IMR-90 (cell line): ENCODE results near the gene PTPRK. TPM values are rescaled to one million over a fixed set of nuclear protein-coding genes. Genes with fewer than 3 reads are reported as not detected.

Experiments used
- ATAC-seq: fragments of 200-7000 bp; cut with Tn5 transposase; 2 replicates; pipeline ENCODE4 v1.9.1; 2020; ENCODE audit warnings: low read depth, mild to moderate bottlenecking, moderate library complexity
- BruUV-seq: library from RNA; stranded (reverse); fragments of 400-500 nt; replicated peaks from 2 replicates; lab custom pipeline; 2021; lab: Mats Ljungman, UMichigan
- CTCF ChIA-PET: fragments of 300-600 bp; formaldehyde crosslinking; extraction: SDS; loops from one replicate; lab custom pipeline; 2021; ENCODE audit warnings: antibody characterized with exemption; lab: Yijun Ruan, JAX
- POLR2A ChIA-PET: fragments of 300-600 bp; sonication (Branson Sonifier 250); formaldehyde crosslinking; loops from one replicate; lab custom pipeline; 2022; ENCODE audit warnings: antibody characterized with exemption; ENCODE audit not compliant: unreplicated experiment; lab: Charles Lee
- DNase-seq: peaks from one replicate; pipeline ENCODE4 v3.0.0; 2013
- H2AFZ ChIP-seq: replicated peaks from 2 replicates; pipeline ENCODE3; 2013; ENCODE audit warnings: low read length, mild to moderate bottlenecking; ENCODE audit not compliant: poor library complexity
- H2AK5ac ChIP-seq: 2 replicates; pipeline ENCODE4 v1.6.1; 2013; ENCODE audit warnings: low read depth, low read length, inconsistent platforms
- H2AK9ac ChIP-seq: replicated peaks from 2 replicates; pipeline ENCODE3; 2013; ENCODE audit warnings: mild to moderate bottlenecking, low read depth, low read length, moderate library complexity; ENCODE audit not compliant: poor library complexity
- H2BK120ac ChIP-seq: 2 replicates; pipeline ENCODE4 v1.6.1; 2013; ENCODE audit warnings: low read depth, low read length, inconsistent platforms
- H2BK15ac ChIP-seq: 3 replicates; pipeline ENCODE4 v1.6.1; 2013; ENCODE audit warnings: low read depth, low read length, inconsistent platforms
- H2BK20ac ChIP-seq: 2 replicates; pipeline ENCODE4 v1.6.1; 2013; ENCODE audit warnings: low read depth, mild to moderate bottlenecking, inconsistent platforms, low read length, moderate library complexity
- H2BK5ac ChIP-seq: 2 replicates; pipeline ENCODE4 v1.6.1; 2013; ENCODE audit warnings: mild to moderate bottlenecking, low read depth, low read length, inconsistent platforms; ENCODE audit not compliant: poor library complexity, severe bottlenecking
- H3K14ac ChIP-seq: replicated peaks from 2 replicates; pipeline ENCODE4 v1.6.1; 2013; ENCODE audit warnings: low read depth, low read length, inconsistent platforms
- H3K18ac ChIP-seq: 2 replicates; pipeline ENCODE4 v1.6.1; 2013; ENCODE audit warnings: low read depth, low read length, control low read depth
- H3K23ac ChIP-seq: 2 replicates; pipeline ENCODE4 v1.6.1; 2013; ENCODE audit warnings: low read depth, low read length, inconsistent platforms
- H3K27ac ChIP-seq: 2 replicates; pipeline ENCODE4 v1.5.1; 2013; ENCODE audit warnings: mild to moderate bottlenecking, control low read depth, low read length; ENCODE audit not compliant: insufficient read depth
- H3K27me3 ChIP-seq: 2 replicates; pipeline ENCODE4 v1.6.1; 2013; ENCODE audit warnings: low read length; ENCODE audit not compliant: control insufficient read depth, insufficient read depth
- H3K36me3 ChIP-seq: 2 replicates; pipeline ENCODE4 v1.6.1; 2013; ENCODE audit warnings: low read length, mixed read lengths; ENCODE audit not compliant: control insufficient read depth, insufficient read depth
- H3K4ac ChIP-seq: 2 replicates; pipeline ENCODE4 v1.6.1; 2013; ENCODE audit warnings: low read depth, low read length, inconsistent platforms
- H3K4me1 ChIP-seq: 2 replicates; pipeline ENCODE4 v1.6.1; 2013; ENCODE audit warnings: low read length, mixed read lengths; ENCODE audit not compliant: control insufficient read depth, insufficient read depth
- H3K4me2 ChIP-seq: 2 replicates; pipeline ENCODE4 v1.6.1; 2013; ENCODE audit warnings: low read depth, mild to moderate bottlenecking, control low read depth, low read length, moderate library complexity
- H3K4me3 ChIP-seq: 2 replicates; pipeline ENCODE4 v1.5.1; 2013; ENCODE audit warnings: low read depth, mild to moderate bottlenecking, control low read depth, low read length, moderate library complexity; ENCODE audit not compliant: insufficient read depth
- H3K56ac ChIP-seq: 2 replicates; pipeline ENCODE4 v1.6.1; 2013; ENCODE audit warnings: low read length, inconsistent platforms; ENCODE audit not compliant: insufficient read depth; ENCODE audit errors: extremely low read depth
- H3K79me1 ChIP-seq, 2 experiments: 2 replicates each; pipeline ENCODE4 v1.6.1; 2013; ENCODE audit warnings: low read length in 2 of 2, inconsistent platforms in 1 of 2, low read depth in 1 of 2
- H3K9ac ChIP-seq: 2 replicates; pipeline ENCODE4 v1.6.1; 2013; ENCODE audit warnings: low read depth, low read length, control low read depth
- H3K9me1 ChIP-seq: 2 replicates; pipeline ENCODE4 v1.6.1; 2013; ENCODE audit warnings: low read length, inconsistent platforms; ENCODE audit not compliant: insufficient read depth
- H3K9me3 ChIP-seq: 2 replicates; pipeline ENCODE4 v1.6.1; 2013; ENCODE audit warnings: low read length; ENCODE audit not compliant: control insufficient read depth, insufficient read depth
- H4K20me1 ChIP-seq: 2 replicates; pipeline ENCODE4 v1.6.1; 2013; ENCODE audit warnings: low read length, inconsistent platforms; ENCODE audit not compliant: insufficient read depth
- H4K5ac ChIP-seq: 2 replicates; pipeline ENCODE4 v1.6.1; 2013; ENCODE audit warnings: mild to moderate bottlenecking, low read depth, low read length, control low read depth
- H4K8ac ChIP-seq, 2 experiments: 2 replicates each; pipeline ENCODE4 v1.6.1; 2013; ENCODE audit warnings: low read depth in 2 of 2, low read length in 2 of 2, control low read depth in 1 of 2, inconsistent platforms in 1 of 2
- H4K91ac ChIP-seq: 2 replicates; pipeline ENCODE4 v1.6.1; 2013; ENCODE audit warnings: low read depth, low read length, inconsistent platforms; ENCODE audit not compliant: insufficient read depth
- BHLHE40 ChIP-seq: fragments of 150-350 bp; IDR thresholded peaks from 2 replicates; pipeline ENCODE4 v1.6.1; 2016; ENCODE audit warnings: mild to moderate bottlenecking, low read depth, low read length
- CHD1 ChIP-seq: IDR thresholded peaks from 2 replicates; pipeline ENCODE4 v1.6.1; 2012; ENCODE audit warnings: low read depth, low read length, improper control_type of control experiment
- ELK1 ChIP-seq: fragments of 150-350 bp; IDR thresholded peaks from 2 replicates; pipeline ENCODE4 v1.6.1; 2016; ENCODE audit warnings: low read depth, mild to moderate bottlenecking, low read length, moderate library complexity, borderline replicate concordance
- MAFK ChIP-seq: IDR thresholded peaks from 2 replicates; pipeline ENCODE4 v1.6.1; 2012; ENCODE audit warnings: low read depth, low read length, improper control_type of control experiment
- MAZ ChIP-seq: IDR thresholded peaks from 2 replicates; pipeline ENCODE4 v1.6.1; 2012; ENCODE audit warnings: low read depth, mild to moderate bottlenecking, low read length, improper control_type of control experiment, moderate library complexity, borderline replicate concordance
- MXI1 ChIP-seq: IDR thresholded peaks from 2 replicates; pipeline ENCODE4 v1.6.1; 2012; ENCODE audit warnings: low read depth, mild to moderate bottlenecking, low read length, moderate library complexity, borderline replicate concordance
- POLR2A ChIP-seq: IDR thresholded peaks from 2 replicates; pipeline ENCODE4 v1.6.1; 2012; ENCODE audit warnings: mild to moderate bottlenecking, low read depth, low read length
- RCOR1 ChIP-seq: IDR thresholded peaks from 2 replicates; pipeline ENCODE4 v1.6.1; 2012; ENCODE audit warnings: mild to moderate bottlenecking, low read length, improper control_type of control experiment; ENCODE audit not compliant: insufficient replicate concordance
- SMC3 ChIP-seq: fragments of 150-350 bp; IDR thresholded peaks from 2 replicates; pipeline ENCODE4 v1.6.1; 2016; ENCODE audit warnings: low read depth, mild to moderate bottlenecking, antibody characterized with exemption, low read length, moderate library complexity
- WGBS, 2 experiments: methylation state at CpG; one replicate each; pipeline versions ENCODE4 v1.1.5 to v1.1.7; 2013; ENCODE audit warnings: missing lambda C conversion rate in 2 of 2; ENCODE audit not compliant: insufficient read length in 1 of 2; ENCODE audit errors: extremely low coverage in 2 of 2; 5-methylcytosine and 5-hydroxymethylcytosine counted together
- dilution Hi-C: fragments of 300-500 bp; cut with HindIII; formaldehyde crosslinking; loops from one replicate; pipeline ENCODE4 v1.14.3; 2018; ENCODE audit warnings: low sequenced_read_pairs; ENCODE audit not compliant: unreplicated experiment
- in situ Hi-C: fragments of 300-500 bp; cut with MboI; formaldehyde crosslinking; loops from 3 replicates; pipeline ENCODE4 v1.14.3; 2019; ENCODE audit warnings: low sequenced_read_pairs, inconsistent platforms, mixed read lengths
- intact Hi-C: fragments of 100-400 bp; cut with micrococcal nuclease; formaldehyde crosslinking; loops from 2 replicates; pipeline ENCODE4 v1.10.0; 2022
- polyA plus RNA-seq, 3 experiments: library from polyadenylated mRNA; depleted of rRNA; stranded (reverse); fragments of >200 nt; gene quantifications; 2 replicates each; pipeline ENCODE4 v1.2.3, GENCODE V29; 2012; ENCODE audit warnings: low replicate concordance in 1 of 3
- total RNA-seq: library from RNA; depleted of rRNA; stranded (reverse); fragments of >200 nt; gene quantifications from 2 replicates; pipeline ENCODE4 v1.2.3, GENCODE V29; 2012

PTPRK gene
- total and polyA plus RNA-seq, 2 of the 4 experiments (the other 2 are of a cell fraction), result 18.0 to 80.8 TPM

- no TSS peak for BruUV-seq
- WGBS, 2 experiments, result no CpG with 5 or more reads among the region's 2 CpGs
- H3K9ac ChIP-seq, result no peak overlapping the region
- no peak overlapping the region; the same call in 1 of the 2 replicates for H3K14ac ChIP-seq
- ATAC-seq (no peak), DNase-seq (no peak)
- H2BK5ac ChIP-seq, result no peak overlapping the region
- no peak overlapping the region for H3K4ac ChIP-seq
- H2AFZ ChIP-seq, result no peak overlapping the region
- H3K4me1 ChIP-seq, result no peaks in the 10 kb centered on the region
- CTCF ChIA-PET, result no interaction called here
- no peak overlapping the region for H3K27ac ChIP-seq
- POLR2A ChIA-PET, result no interaction called here
- no peak overlapping the region for H2BK20ac ChIP-seq
- H3K23ac ChIP-seq, result no peak overlapping the region
- H3K9me3 ChIP-seq, result no peaks in the 10 kb centered on the region
- H3K9me1 ChIP-seq, result peaks cover 2% of the 10 kb centered on the region
- H4K8ac ChIP-seq, result no peak overlapping the region
- no peak overlapping the region for H2AK9ac ChIP-seq
- no peak overlapping the region for H4K91ac ChIP-seq
- TF ChIP-seq BHLHE40 (no peak), CHD1 (no peak), ELK1 (no peak), MAFK (no peak), SMC3 (no peak), MXI1 (no peak), MAZ (no peak), POLR2A (no peak), RCOR1 (no peak)
- H3K18ac ChIP-seq, result no peak overlapping the region
- no peak overlapping the region for H2BK15ac ChIP-seq
- H4K5ac ChIP-seq, result no peak overlapping the region
- no peak overlapping the region for H3K4me2 ChIP-seq
- H4K20me1 ChIP-seq, result no peaks in the 10 kb centered on the region
- dilution Hi-C loops (no loop called here), intact Hi-C loops (no loop called here), in situ Hi-C loops (no loop called here)
- no peaks in the 10 kb centered on the region for H3K36me3 ChIP-seq
- no peak overlapping the region for H3K56ac ChIP-seq
- H2BK120ac ChIP-seq, result no peak overlapping the region
- peaks cover 5 to 37% of the 10 kb centered on the region in 2 experiments for H3K79me1 ChIP-seq
- H2AK5ac ChIP-seq, result no peak overlapping the region
- H3K4me3 ChIP-seq, result no peak overlapping the region
- no peaks in the 10 kb centered on the region for H3K27me3 ChIP-seq
Measured at GRCh38 chr6:128290221-128290620, 230.2 kb downstream of the PTPRK start.
